HG03108 (cell line): Measurements from ENCODE around the gene AGAP2.
"Not testable (repeated sequence)": the region's sequence is repeated elsewhere in the genome, so short reads cannot be mapped to it uniquely, and the experiment has no call there.

Experiments
- ATAC-seq: cut with Tn5 transposase; IDR thresholded peaks from one replicate; pipeline ENCODE4 v1.9.1; 2021; ENCODE audit warnings: moderate library complexity; ENCODE audit not compliant: unreplicated experiment

Gene AGAP2

GRCh38 chr12:57724003-57724935, 14.3 kb downstream of the AGAP2 start:
- no peak for ATAC-seq

GRCh38 chr12:57723630-57723962, 14.9 kb downstream of the AGAP2 start:
- no peak for ATAC-seq

GRCh38 chr12:57722716-57723629, 15.6 kb downstream of the AGAP2 start:
- ATAC-seq = no peak

GRCh38 chr12:57721846-57722608, 16.5 kb downstream of the AGAP2 start:
- ATAC-seq = not testable (repeated sequence)

GRCh38 chr12:57720606-57721595, 17.6 kb downstream of the AGAP2 start:
- no peak for ATAC-seq

GRCh38 chr12:57719777-57720605, 18.6 kb downstream of the AGAP2 start:
- ATAC-seq = no peak

- no peak for ATAC-seq
Observed at GRCh38 chr12:57718641-57719528, 19.7 kb downstream of the AGAP2 start.

- no peak for ATAC-seq
Observed at GRCh38 chr12:57717846-57718640, 20.5 kb downstream of the AGAP2 start.

GRCh38 chr12:57717131-57717530, 21.4 kb downstream of the AGAP2 start:
- no peak for ATAC-seq

- no peak for ATAC-seq
Observed at GRCh38 chr12:57716305-57716704, 22.2 kb downstream of the AGAP2 start.

GRCh38 chr12:57715786-57716185, 22.8 kb downstream of the AGAP2 start:
- ATAC-seq = no peak

GRCh38 chr12:57715036-57715748, 23.4 kb downstream of the AGAP2 start:
- not testable (repeated sequence) for ATAC-seq

- no peak for ATAC-seq
Observed at GRCh38 chr12:57713209-57713608, 25.3 kb downstream of the AGAP2 start.

GRCh38 chr12:57712701-57713100, 25.8 kb downstream of the AGAP2 start:
- ATAC-seq = no peak

GRCh38 chr12:57708296-57708695, 30.2 kb downstream of the AGAP2 start:
- no peak for ATAC-seq

- no peak for ATAC-seq
Observed at GRCh38 chr12:57707250-57707649, 31.3 kb downstream of the AGAP2 start.

- no peak for ATAC-seq
Observed at GRCh38 chr12:57700317-57700716, 38.2 kb downstream of the AGAP2 start.
